ENCODE results near the gene TMEM52. TPM values are rescaled to one million over a fixed set of nuclear protein-coding genes. Genes with fewer than 3 reads are reported as not detected.

The TMEM52 gene
- total and polyA plus RNA-seq, 10 donors, result 0.35 to 4.7 (median 1.7) TPM; not detected in 1

- peak overlapping the region in 2 of 8 donors; percentile 11 to 30 for H3K27ac ChIP-seq
These were observed 37.4 kb downstream of the TMEM52 start for GRCh38 chr1:1881727-1882126.

GRCh38 chr1:1880617-1881312, 38.3 kb downstream of the TMEM52 start:
- H3K36me3 ChIP-seq, result peaks cover 0 to 49% (median 11%) of the 10 kb centered on the region in 6 donors
- H3K4me3 ChIP-seq, result no peak overlapping the region
- intact Hi-C loops (cut with DNase I; ENCODE audit: low total_unique reads), result loop anchor here (10.0 kb wide), 1 partner anchor 76 kb away; no protein-coding TSS in a partner anchor
- H3K9me3 ChIP-seq, result no peaks in the 10 kb centered on the region
- peak; percentile 22 for DNase-seq
- 55 to 72% (median 58%) methylated on average over 13 of the region's 13 CpGs for WGBS, 5 donors
- peaks cover 64 to 100% (median 97%) of the 10 kb centered on the region in 6 donors for H3K4me1 ChIP-seq
- H3K27ac ChIP-seq, result peak overlapping the region in 2 of 8 donors; percentile 11 to 30
- no peak for TF ChIP-seq CTCF (IDR thresholded peaks at IDR 0.05 in 8 of 11, conservative IDR thresholded peaks at IDR 0.05 in 3 of 11)
- no peak for TF ChIP-seq POLR2A (IDR thresholded peaks at IDR 0.05)
- no peak for TF ChIP-seq POLR2AphosphoS5 (IDR thresholded peaks at IDR 0.05)
- no peaks in the 10 kb centered on the region for H3K27me3 ChIP-seq (replicated peaks in 1 of 7)

More at GRCh38 chr1:1881727-1882126, 37.4 kb downstream of the TMEM52 start:
- no peaks in the 10 kb centered on the region for H3K27me3 ChIP-seq (replicated peaks in 1 of 7)
- DNase-seq, result no peak
- no peaks in the 10 kb centered on the region for H3K9me3 ChIP-seq
- intact Hi-C loops (cut with DNase I; ENCODE audit: low total_unique reads), result loop anchor here (10.0 kb wide), 1 partner anchor 77 kb away; no protein-coding TSS in a partner anchor
- H3K4me3 ChIP-seq, result no peak overlapping the region
- H3K36me3 ChIP-seq, result peaks cover 0 to 40% (median 4%) of the 10 kb centered on the region in 6 donors
- peaks cover 64 to 100% (median 98%) of the 10 kb centered on the region in 6 donors for H3K4me1 ChIP-seq
- WGBS, 5 donors, result 82 to 92% (median 87%) methylated on average over 6 of the region's 6 CpGs
- no peak for TF ChIP-seq POLR2AphosphoS5 (IDR thresholded peaks at IDR 0.05)
- no peak for TF ChIP-seq CTCF (IDR thresholded peaks at IDR 0.05 in 8 of 11, conservative IDR thresholded peaks at IDR 0.05 in 3 of 11)
- no peak for TF ChIP-seq POLR2A (IDR thresholded peaks at IDR 0.05)

- H3K4me3 ChIP-seq, result no peak overlapping the region
- DNase-seq, result peak; percentile 35
- H3K27ac ChIP-seq, result no peak overlapping the region
- H3K4me1 ChIP-seq, result peaks cover 61 to 100% (median 98%) of the 10 kb centered on the region in 6 donors
- intact Hi-C loops (cut with DNase I; ENCODE audit: low total_unique reads), result loop anchor here (10.0 kb wide), 1 partner anchor 75 kb away; no protein-coding TSS in a partner anchor
- no peak for TF ChIP-seq POLR2AphosphoS5 (IDR thresholded peaks at IDR 0.05)
- TF ChIP-seq POLR2A (IDR thresholded peaks at IDR 0.05), result no peak
- no peak for TF ChIP-seq CTCF (IDR thresholded peaks at IDR 0.05 in 8 of 11, conservative IDR thresholded peaks at IDR 0.05 in 3 of 11)
- no peaks in the 10 kb centered on the region for H3K9me3 ChIP-seq
- H3K27me3 ChIP-seq (replicated peaks in 1 of 7), result no peaks in the 10 kb centered on the region
- WGBS, 5 donors, result 94 to 97% (median 95%) methylated on average over 5 of the region's 5 CpGs
- peaks cover 0 to 58% (median 15%) of the 10 kb centered on the region in 6 donors for H3K36me3 ChIP-seq
These were observed 39.1 kb downstream of the TMEM52 start for GRCh38 chr1:1879942-1880341.

GRCh38 chr1:1877865-1878436, 41.1 kb downstream of the TMEM52 start:
- H3K4me3 ChIP-seq, result no peak overlapping the region
- WGBS, 5 donors, result 78 to 88% (median 81%) methylated on average over 5 of the region's 5 CpGs
- no peak overlapping the region for H3K27ac ChIP-seq
- H3K4me1 ChIP-seq, result peaks cover 53 to 100% (median 93%) of the 10 kb centered on the region in 6 donors
- peaks cover 0 to 70% (median 21%) of the 10 kb centered on the region in 6 donors for H3K36me3 ChIP-seq
- no peak for TF ChIP-seq POLR2AphosphoS5 (IDR thresholded peaks at IDR 0.05)
- no peak for TF ChIP-seq CTCF (IDR thresholded peaks at IDR 0.05 in 8 of 11, conservative IDR thresholded peaks at IDR 0.05 in 3 of 11)
- TF ChIP-seq POLR2A (IDR thresholded peaks at IDR 0.05), result no peak
- no peaks in the 10 kb centered on the region for H3K9me3 ChIP-seq
- peak; percentile 19 for DNase-seq
- intact Hi-C loops (cut with DNase I; ENCODE audit: low total_unique reads), result no loop called here
- no peaks in the 10 kb centered on the region for H3K27me3 ChIP-seq (replicated peaks in 1 of 7)

Data from spleen (tissue), 11 donors.